ENCODE measurements around the gene GPATCH3.
"Not testable (repeated sequence)": the region's sequence is repeated elsewhere in the genome, so short reads cannot be mapped to it uniquely, and the experiment has no call there.

DNA sequence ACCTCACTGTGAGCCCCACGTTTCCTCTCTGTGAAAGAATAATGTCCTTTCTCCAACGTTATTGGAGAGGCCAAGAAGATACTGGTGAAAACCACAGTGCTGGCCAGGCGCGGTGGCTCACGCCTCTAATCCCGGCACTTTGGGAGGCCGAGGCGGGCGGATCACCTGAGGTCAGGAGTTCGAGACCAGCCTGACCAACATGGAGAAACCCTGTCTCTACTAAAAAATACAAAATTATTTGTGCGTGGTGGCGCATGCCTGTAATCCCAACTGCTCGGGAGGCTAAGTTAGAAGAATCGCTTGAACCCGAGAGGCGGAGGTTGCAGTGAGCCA is 48.4 kb upstream of the GPATCH3 start:
- TF ChIP-seq, protein P1, sequence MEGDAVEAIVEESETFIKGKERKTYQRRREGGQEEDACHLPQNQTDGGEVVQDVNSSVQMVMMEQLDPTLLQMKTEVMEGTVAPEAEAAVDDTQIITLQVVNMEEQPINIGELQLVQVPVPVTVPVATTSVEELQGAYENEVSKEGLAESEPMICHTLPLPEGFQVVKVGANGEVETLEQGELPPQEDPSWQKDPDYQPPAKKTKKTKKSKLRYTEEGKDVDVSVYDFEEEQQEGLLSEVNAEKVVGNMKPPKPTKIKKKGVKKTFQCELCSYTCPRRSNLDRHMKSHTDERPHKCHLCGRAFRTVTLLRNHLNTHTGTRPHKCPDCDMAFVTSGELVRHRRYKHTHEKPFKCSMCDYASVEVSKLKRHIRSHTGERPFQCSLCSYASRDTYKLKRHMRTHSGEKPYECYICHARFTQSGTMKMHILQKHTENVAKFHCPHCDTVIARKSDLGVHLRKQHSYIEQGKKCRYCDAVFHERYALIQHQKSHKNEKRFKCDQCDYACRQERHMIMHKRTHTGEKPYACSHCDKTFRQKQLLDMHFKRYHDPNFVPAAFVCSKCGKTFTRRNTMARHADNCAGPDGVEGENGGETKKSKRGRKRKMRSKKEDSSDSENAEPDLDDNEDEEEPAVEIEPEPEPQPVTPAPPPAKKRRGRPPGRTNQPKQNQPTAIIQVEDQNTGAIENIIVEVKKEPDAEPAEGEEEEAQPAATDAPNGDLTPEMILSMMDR (IDR thresholded peaks at IDR 0.05; ENCODE audit: insufficient read depth, low read length) = not testable (repeated sequence)
- not testable (repeated sequence) for TF ChIP-seq POLR2AphosphoS5 (IDR thresholded peaks at IDR 0.05; ENCODE audit: low read depth); SPI1 (IDR thresholded peaks at IDR 0.05; ENCODE audit: borderline replicate concordance, low read depth)

All from HL-60 (cell line).